Neural progenitor cell (in vitro differentiated cells): Measurements from ENCODE around the gene KRT13.

Experiments used
- EZH2 ChIP-seq: fragments of 200-600 bp; sonication (generic); IDR thresholded peaks from 2 replicates; pipeline ENCODE4 v1.6.1; 2017; ENCODE audit warnings: antibody characterized with exemption, mild to moderate bottlenecking, moderate library complexity
- EZH2phosphoT487 ChIP-seq: fragments of 200-600 bp; sonication (generic); IDR thresholded peaks from 2 replicates; pipeline ENCODE4 v1.6.1; 2017; ENCODE audit warnings: antibody characterized with exemption
- TF ChIP-seq, protein P1 (sequence below): fragments of 200-600 bp; sonication (generic); IDR thresholded peaks from 2 replicates; pipeline ENCODE4 v1.5.1; 2017; ENCODE audit warnings: antibody characterized with exemption, mild to moderate bottlenecking

DNA sequence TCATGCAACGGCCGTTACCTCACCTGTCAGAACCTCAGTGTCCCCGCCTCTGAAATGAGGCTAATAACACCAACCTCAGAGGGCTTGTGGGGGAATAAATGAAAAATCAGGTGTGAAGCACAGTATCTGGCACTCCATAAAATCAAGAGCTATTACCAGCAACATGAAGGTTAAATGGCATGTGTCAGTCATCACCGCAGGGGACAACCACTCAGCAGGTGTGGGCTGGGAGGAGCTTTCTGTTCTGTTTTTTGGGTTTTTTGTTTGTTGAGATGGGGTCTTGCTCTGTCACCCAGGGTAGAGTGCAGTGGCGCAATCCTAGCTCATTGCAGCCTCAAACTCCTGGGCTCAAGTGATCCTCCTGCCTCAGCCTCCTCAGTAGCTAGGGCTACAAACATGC is 39.5 kb upstream of the KRT13 start:
- TF ChIP-seq EZH2, result no peak
- TF ChIP-seq, protein P1, sequence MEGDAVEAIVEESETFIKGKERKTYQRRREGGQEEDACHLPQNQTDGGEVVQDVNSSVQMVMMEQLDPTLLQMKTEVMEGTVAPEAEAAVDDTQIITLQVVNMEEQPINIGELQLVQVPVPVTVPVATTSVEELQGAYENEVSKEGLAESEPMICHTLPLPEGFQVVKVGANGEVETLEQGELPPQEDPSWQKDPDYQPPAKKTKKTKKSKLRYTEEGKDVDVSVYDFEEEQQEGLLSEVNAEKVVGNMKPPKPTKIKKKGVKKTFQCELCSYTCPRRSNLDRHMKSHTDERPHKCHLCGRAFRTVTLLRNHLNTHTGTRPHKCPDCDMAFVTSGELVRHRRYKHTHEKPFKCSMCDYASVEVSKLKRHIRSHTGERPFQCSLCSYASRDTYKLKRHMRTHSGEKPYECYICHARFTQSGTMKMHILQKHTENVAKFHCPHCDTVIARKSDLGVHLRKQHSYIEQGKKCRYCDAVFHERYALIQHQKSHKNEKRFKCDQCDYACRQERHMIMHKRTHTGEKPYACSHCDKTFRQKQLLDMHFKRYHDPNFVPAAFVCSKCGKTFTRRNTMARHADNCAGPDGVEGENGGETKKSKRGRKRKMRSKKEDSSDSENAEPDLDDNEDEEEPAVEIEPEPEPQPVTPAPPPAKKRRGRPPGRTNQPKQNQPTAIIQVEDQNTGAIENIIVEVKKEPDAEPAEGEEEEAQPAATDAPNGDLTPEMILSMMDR, result no peak
- no peak for TF ChIP-seq EZH2phosphoT487
